GM21529 (cell line): ENCODE data around the gene IGFN1.
"Not testable (repeated sequence)": the region's sequence is repeated elsewhere in the genome, so short reads cannot be mapped to it uniquely, and the experiment has no call there.

Experiments used
- ATAC-seq: cut with Tn5 transposase; IDR thresholded peaks from one replicate; pipeline ENCODE4 v1.9.1; 2021; ENCODE audit not compliant: unreplicated experiment

The IGFN1 gene

DNA sequence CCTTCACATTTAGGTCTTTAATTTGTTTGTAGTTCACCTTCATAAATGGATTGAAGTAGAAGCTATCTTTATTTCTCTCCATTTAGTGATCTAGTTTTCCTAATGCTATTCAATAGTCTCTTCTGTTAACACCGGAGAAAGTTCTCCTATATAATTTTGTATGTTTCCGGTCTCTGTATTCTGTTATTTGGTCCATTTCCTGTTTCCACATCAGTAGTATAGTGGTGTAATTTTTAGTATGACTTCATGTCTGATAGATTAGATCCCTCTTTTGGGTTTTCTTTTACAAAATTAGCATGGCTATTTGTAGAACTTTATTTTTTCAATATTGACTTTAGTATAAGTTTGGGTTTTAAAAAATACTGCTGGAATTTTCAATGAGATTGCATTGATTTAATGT lies 51.1 kb downstream of the IGFN1 start:
- no peak for ATAC-seq

GRCh38 chr1:201245082-201245481 lies 54.5 kb downstream of the IGFN1 start:
- ATAC-seq, result no peak

DNA sequence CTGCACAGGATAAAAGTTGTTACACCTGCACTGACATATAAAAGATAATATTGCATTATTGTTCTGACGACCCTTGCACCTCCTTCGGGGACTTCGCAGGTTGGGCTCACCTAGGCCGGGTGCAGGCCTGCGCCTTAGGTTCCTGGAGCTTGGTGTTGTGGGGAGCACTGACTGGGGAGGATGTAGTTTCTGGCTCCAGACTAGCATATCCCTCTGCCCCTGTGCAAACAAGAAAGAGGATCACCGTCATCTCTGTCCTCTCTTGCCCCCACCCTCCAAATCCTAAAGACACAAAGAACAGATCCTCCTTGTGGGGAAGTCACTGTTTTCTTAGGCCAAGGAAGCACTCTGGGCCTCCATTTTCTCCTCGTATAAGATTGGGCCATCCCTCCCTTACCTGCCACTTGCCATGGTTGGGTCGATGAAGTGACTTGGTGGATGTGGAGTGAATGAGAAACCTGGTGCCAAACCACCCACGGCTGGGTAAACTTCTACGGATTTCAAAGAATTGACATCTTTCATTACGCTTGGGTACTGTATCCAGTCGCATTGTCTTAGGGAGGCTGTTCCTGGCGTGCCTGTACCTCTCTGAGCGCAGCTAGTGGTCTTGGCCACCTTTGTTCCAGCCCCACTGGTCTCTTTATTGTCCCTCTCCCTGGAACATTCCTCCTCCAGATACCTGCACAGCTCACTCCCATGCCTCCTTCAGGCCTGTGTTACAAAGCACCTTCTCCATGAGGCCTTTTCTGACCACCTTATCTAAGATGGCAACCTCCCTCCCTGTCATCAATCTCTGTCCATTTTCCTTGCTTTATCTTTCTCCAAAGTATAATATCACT lies 58.3 kb downstream of the IGFN1 start:
- ATAC-seq, result no peak

DNA sequence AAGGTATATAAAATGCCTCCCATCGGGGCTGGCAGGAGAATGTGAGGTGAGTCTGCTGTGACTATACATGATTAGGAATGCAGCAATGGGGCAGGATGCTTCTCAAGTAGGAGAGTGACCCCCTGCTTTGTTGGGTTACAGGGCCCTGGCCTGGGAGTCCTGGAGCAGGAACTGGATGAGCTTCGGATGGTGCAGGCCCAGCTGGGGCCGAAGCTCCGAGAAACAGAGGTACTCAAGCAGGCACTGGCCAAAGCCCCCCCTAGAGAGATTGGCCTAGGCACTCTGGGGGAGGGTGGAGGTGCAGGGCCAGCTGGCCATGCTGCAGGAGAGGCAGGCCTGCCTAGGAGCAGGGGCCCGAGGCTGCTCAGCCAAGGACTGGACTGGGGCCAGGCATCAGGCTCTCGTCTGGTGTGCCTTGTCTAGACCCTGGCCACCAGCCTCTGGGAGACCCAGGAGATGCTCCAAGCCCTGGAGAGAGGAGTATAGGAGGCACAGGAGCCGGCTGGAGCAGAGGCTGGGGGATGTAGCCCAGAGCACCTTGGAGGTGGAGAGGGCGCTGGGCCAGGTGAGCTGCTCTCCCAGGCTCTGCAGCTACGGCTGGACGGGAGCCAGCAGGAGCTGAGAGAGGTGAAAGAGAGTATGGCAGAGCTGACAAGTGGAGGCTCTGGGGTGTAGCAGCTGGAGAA lies 59.8 kb downstream of the IGFN1 start:
- ATAC-seq, result no peak

DNA sequence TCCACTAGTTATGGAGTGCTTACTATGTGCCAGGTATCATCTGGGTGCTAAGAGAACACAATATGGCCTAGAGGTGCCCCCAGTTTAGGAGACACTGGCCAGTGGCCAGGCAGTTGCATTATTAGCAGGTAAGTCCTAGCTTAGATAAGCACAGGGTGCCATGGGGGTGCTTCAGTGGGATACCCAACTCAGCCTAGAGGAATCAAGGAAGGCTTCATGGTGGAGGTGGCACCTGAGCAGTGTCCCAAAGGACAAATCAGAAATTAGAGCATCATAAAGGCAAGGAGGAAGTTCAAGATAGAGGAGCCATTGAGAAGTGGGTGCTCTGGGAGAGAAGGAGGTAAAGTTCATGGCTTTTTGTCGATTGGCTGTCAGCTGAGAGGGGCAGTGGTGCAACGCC lies 60.8 kb downstream of the IGFN1 start:
- ATAC-seq, result no peak

GRCh38 chr1:201251851-201252430 lies 61.3 kb downstream of the IGFN1 start:
- ATAC-seq, result no peak

GRCh38 chr1:201252944-201253371 lies 62.3 kb downstream of the IGFN1 start:
- ATAC-seq, result no peak

DNA sequence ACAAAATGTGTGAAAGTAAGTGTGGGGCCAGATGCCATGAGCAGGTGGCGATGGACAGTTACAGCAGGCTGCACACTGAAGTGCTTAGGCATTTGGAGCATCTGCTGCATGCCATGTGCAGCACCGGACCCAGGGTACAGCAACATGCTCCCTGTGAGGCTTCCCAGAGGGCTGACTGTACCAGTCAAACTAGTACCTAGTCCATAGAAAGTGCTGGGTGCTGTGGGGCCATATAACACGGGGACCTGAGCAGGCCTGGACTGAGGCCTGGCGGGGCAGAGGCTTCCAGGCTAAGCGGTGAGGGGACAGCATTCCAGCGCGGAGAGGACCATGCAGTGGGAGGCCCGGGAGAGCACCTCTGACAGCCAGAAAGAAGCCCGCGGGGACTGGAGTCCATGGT lies 62.8 kb downstream of the IGFN1 start:
- ATAC-seq, result no peak

DNA sequence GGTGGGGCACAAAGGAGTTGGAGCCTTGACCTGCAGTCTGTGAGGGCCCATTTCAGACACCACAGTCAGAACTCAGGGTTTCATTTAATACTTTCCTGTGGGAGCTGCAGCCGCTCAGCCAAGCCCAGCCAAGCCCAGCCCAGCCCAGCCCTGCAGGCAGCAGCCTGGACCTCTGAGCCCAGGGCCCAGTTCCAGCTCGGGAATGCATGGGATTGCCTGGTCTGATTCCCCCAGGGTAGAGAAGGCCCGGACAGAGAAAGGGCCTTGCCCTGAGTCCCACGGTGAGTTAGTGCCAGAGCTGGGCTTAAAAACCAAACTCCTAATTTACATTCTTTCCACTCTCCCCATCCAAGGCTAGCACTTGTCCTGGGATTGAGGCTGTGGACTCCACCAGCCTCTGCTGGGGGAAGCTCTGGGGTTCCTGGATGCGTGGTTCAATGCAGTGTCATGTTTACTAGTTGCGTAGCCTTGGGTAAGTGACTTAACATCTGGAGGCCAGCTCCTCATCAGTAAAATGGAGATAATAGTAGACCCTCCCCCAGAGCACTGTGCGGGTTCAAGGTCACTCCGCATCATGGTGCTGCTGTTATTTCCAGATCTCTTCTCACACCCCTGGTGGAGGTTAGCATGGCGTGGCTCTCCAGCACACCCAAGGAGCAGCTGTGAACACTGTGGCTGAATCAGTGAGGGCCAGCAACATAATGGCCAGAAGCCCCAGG lies 63.4 kb downstream of the IGFN1 start:
- ATAC-seq, result no peak

GRCh38 chr1:201254625-201255478 lies 64.2 kb downstream of the IGFN1 start:
- ATAC-seq, result no peak

DNA sequence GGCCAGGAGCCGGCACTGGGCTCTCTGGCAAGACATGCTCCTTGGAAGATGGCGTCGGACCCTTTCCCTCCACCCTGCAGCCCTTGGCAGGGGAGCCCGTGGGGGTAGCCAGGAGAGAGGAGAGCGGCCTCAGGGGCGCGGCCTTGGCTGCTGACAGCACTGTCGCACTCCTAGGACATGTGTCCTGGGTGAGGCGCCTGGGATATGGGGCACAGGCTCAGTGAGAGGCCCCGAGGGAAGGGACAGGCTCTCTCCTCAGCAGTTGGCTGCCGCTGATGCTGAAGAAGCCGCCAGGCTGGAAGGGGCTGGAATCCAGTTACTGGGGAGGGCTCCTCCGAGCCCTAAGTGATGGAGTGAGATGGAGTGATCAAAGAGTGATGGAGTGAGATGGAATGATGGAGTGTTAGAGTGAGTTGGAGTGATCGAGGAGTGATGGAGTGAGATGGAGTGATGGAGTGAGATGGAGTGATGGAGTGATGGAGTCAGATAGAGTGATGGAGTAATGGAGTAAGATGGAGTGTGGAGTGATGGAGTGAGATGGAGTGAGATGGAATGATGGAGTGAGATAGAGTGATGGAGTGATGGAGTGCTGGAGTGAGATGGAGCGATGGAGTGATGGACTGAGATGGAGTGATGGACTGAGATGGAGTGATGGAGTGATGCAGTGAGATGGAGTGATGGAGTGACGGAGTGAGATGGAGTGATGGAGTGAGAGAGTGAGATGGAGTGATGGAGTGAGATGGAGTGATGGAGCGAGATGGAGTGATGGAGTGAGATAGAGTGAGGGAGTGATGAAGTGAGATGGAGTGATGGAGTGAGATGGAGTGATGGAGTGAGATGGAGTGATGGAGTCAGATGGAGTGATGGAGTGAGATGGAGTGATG lies 65.1 kb downstream of the IGFN1 start:
- no peak for ATAC-seq

DNA sequence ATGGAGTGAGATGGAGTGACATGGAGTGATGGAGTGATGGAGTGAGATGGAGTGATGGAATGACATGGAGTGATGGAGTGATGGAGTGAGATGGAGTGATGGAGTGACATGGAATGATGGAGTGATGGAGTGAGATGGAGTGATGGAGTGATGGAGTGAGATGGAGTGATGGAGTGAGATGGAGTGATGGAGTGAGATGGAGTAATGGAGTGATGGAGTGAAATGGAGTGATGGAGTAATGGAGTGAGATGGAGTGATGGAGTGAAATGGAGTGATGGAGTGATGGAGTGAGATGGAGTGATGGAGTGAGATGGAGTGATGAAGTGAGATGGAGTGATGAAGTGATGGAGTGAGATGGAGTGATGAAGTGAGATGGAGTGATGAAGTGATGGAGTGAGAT lies 67.5 kb downstream of the IGFN1 start:
- not testable (repeated sequence) for ATAC-seq

DNA sequence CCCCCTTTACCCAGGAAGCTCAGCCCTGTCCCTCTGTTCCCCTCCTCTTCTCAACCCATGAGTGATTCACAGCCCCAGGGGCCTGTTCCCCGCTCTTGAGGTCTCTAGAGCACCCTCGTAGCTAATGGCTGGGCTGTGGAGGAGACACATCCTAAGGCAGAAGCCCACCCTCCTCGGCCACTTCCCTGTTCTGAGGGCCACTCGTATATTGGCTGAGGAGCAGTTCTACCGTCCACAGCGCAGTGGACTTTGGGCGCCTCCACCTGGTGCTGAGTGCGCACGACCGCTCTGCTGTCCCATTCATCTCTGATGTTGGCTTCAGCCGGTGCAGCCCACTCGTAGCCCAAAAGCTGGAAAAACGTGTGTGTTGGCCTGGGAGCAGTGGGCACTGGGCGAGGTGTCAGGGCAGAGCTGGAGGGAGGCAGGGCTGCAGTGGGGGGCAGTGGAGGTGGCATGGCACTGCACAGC lies 68.2 kb downstream of the IGFN1 start:
- ATAC-seq, result no peak

- ATAC-seq, result no peak
Observed at GRCh38 chr1:201259476-201260235, 69.0 kb downstream of the IGFN1 start.

DNA sequence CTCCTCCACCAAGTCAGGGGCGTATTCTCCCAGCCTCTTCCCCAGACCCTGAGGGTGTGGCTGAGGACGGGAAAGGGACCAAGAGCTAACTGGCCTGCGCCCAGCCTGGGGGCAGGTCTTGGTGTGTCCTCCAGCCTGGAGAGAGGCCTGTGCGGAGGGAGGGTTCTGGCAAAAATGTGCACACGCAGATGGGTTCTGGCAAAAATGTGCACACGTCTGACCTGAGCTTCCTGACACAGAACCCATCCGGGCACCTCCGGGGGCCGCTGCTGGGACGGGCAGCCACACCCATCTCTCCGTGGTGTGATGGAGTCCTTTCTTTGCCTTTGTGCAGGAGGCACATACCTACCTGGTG lies 69.6 kb downstream of the IGFN1 start:
- no peak for ATAC-seq

DNA sequence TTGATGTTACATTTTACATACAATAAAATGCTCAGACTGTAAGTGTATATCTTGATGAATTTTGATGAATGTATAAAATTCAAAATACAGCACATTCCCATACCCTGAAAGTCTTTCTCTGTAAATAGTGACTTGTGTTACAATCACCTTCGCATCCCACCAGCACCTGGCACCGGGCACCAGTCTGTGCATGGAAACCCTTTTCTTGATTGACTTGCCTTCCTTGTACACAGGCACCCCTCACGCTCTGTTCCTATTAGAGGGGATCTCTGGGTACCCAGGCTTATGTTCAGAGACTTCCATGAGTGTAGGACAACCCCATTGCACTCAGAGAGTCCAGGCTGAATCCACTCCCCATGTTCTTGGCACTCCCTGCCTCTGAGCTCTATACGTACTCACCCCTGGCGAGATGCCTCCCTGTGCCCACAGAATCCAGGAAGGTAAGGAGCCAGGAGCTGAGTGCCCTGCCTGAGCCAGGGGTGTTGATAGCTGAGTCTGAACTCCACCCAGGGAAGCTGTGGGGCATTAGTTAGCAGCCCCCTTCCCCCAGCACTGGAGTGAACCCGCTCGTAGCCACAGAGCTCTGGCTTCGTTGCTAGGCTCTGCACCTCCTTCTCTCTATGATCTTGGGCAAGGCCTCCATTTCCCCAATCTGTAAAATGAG lies 70.2 kb downstream of the IGFN1 start:
- no peak for ATAC-seq

GRCh38 chr1:201261771-201262547 lies 71.3 kb downstream of the IGFN1 start:
- ATAC-seq, result no peak
